ENCODE measurements around the gene TMCO5A.
"Not testable (repeated sequence)": the region's sequence is repeated elsewhere in the genome, so short reads cannot be mapped to it uniquely, and the experiment has no call there.

The TMCO5A gene

GRCh38 chr15:37940876-37941275, 6.4 kb downstream of the TMCO5A start:
- H3K4me3 ChIP-seq (ENCODE audit: low read depth, low read length), result no peak overlapping the region
- DNase-seq (ENCODE audit: low read depth), result no peak
- TF ChIP-seq MAX (IDR thresholded peaks at IDR 0.05; ENCODE audit: low read depth, low read length) (no peak), CTCF (IDR thresholded peaks at IDR 0.05; ENCODE audit: low read depth, low read length) (no peak), MYC (IDR thresholded peaks at IDR 0.05; ENCODE audit: low read depth, low read length) (no peak), POLR2A (IDR thresholded peaks at IDR 0.05; ENCODE audit: extremely low read depth, insufficient read length) (no peak)

- TF ChIP-seq MAX (IDR thresholded peaks at IDR 0.05; ENCODE audit: low read depth, low read length) (no peak), CTCF (IDR thresholded peaks at IDR 0.05; ENCODE audit: low read depth, low read length) (no peak), POLR2A (IDR thresholded peaks at IDR 0.05; ENCODE audit: extremely low read depth, insufficient read length) (no peak), MYC (IDR thresholded peaks at IDR 0.05; ENCODE audit: low read depth, low read length) (no peak)
- H3K4me3 ChIP-seq (ENCODE audit: low read depth, low read length), result no peak overlapping the region
- no peak for DNase-seq (ENCODE audit: low read depth)
Observed at GRCh38 chr15:37941779-37942178, 7.3 kb downstream of the TMCO5A start.

- H3K4me3 ChIP-seq (ENCODE audit: low read depth, low read length), result no peak overlapping the region
- TF ChIP-seq MYC (IDR thresholded peaks at IDR 0.05; ENCODE audit: low read depth, low read length) (no peak), POLR2A (IDR thresholded peaks at IDR 0.05; ENCODE audit: extremely low read depth, insufficient read length) (no peak), MAX (IDR thresholded peaks at IDR 0.05; ENCODE audit: low read depth, low read length) (no peak), CTCF (IDR thresholded peaks at IDR 0.05; ENCODE audit: low read depth, low read length) (no peak)
- no peak for DNase-seq (ENCODE audit: low read depth)
Observed at GRCh38 chr15:37951999-37952398, 17.6 kb downstream of the TMCO5A start.

- DNase-seq (ENCODE audit: low read depth); H3K4me3 ChIP-seq (ENCODE audit: low read depth, low read length): not testable (repeated sequence)
Observed at GRCh38 chr15:37960742-37961141, 26.3 kb downstream of the TMCO5A start.

GRCh38 chr15:37967788-37968187, 33.3 kb downstream of the TMCO5A start:
- TF ChIP-seq MAX (IDR thresholded peaks at IDR 0.05; ENCODE audit: low read depth, low read length) (no peak), POLR2A (IDR thresholded peaks at IDR 0.05; ENCODE audit: extremely low read depth, insufficient read length) (no peak), MYC (IDR thresholded peaks at IDR 0.05; ENCODE audit: low read depth, low read length) (no peak), CTCF (IDR thresholded peaks at IDR 0.05; ENCODE audit: low read depth, low read length) (no peak)

GRCh38 chr15:37973856-37974255, 39.4 kb downstream of the TMCO5A start:
- no peak for DNase-seq (ENCODE audit: low read depth)
- no peak for TF ChIP-seq POLR2A (IDR thresholded peaks at IDR 0.05; ENCODE audit: extremely low read depth, insufficient read length)
- no peak for TF ChIP-seq MAX (IDR thresholded peaks at IDR 0.05; ENCODE audit: low read depth, low read length)
- no peak for TF ChIP-seq CTCF (IDR thresholded peaks at IDR 0.05; ENCODE audit: low read depth, low read length)
- TF ChIP-seq MYC (IDR thresholded peaks at IDR 0.05; ENCODE audit: low read depth, low read length), result no peak
- no peak overlapping the region for H3K4me3 ChIP-seq (ENCODE audit: low read depth, low read length)

More at GRCh38 chr15:37967788-37968187, 33.3 kb downstream of the TMCO5A start:
- H3K4me3 ChIP-seq (ENCODE audit: low read depth, low read length), result no peak overlapping the region
- no peak for DNase-seq (ENCODE audit: low read depth)
